Superior temporal gyrus (tissue), 1 donor: ENCODE results near the gene NRXN3.

ENCODE experiments used
- DNase-seq: peaks from one replicate; pipeline ENCODE4 v3.0.0-alpha.2; 2016; ENCODE audit errors: extremely low spot score

Gene NRXN3

DNA sequence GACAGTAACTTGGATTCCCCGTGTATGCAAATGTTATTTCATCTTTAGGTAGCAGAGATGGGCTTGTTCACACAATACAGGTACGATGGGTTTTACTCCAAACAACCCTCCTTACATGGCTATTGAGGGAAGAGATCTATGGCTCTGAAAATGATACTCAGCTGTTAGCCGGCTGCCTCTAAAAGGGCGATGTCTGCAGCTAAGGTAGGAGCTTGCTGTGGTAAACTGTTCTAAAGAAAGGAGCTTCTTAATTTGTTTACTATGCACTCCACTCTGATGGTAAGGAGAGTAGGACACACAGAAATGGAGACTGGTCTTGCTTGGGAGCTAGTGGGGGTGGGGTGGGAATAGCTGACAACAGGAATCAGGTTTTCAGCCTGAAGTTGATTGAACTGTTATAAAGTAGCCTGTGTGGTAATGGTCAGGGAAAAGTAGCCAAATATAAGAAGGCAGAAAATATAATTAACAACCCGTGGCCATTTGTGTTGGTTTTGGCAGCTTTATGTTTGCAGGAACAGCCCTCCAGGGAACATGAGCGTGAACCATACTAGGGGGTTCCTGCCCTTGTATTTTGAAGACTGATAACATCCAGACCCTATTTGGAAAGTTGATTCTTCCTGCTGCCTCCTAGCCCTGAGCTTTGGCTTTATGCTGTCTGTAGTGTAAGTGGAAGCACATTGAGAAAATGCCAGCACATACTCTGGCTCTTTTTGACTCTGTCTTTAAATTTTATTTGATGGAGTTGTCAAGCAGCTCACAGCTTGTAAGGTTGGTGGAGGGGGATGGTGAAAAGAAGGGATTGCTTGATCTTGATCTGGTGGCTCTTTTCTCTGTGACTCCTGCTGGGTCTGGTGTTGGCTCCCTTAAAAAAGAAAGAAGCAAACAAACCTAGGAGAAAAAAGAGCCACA lies 1111.3 kb downstream of the NRXN3 start:
- DNase-seq = no peak

DNA sequence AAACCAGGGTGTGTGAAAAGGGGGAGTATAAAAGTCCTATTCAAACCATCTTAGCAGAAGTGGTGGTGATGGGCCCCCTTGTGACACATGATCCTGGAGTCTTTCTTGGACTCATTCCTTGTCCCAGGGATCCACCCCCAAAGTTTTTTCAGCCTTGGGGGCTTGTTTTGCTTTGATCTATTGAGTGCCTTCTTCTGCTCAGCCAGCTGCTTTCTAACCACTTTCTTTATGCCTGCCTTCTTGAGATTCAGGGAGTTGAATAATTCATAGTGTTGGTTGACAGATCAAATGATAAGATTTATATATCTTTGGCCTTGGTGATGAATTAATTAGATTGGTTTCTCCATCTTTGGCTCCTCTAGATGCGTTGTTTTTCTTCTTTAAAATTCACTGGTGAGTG lies 1114.4 kb downstream of the NRXN3 start:
- DNase-seq = no peak

DNA sequence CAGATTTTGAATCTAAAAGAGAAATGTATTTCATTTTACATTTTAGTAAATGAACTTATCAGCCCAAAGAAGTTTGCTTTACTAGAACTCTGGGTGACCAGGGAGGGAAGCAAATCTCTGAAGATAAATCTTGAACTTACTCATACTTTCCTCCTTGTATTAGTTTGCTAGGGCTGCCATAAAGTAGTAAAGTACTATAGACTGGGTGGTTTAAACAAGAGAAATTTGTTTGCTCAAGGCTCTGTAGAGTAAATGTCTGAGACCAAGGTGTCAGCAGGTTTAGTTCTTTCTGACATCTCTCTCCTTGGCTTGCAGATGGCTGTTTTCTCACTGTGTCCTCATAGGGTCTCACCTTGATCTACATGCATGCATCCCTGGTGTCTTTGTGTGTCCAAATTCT lies 1115.1 kb downstream of the NRXN3 start:
- DNase-seq = no peak

DNA sequence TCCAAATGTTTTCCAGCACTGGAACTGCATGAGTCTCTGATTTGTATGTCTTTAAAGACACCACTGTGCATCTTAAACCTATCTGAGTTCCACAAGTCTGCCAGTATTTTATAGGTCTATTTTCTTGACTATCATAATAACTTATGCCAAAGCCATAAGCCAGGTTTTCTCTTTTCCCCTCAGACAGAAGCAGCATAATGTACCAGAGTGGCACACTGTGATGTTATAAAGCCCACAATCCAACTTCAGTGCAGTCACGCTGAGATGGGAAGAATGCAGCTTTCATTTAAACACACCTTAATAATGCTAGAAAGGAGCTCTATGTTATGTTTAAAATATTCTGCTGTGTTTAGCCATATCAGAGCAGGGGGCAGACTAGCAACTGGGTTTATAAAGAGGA lies 1117.8 kb downstream of the NRXN3 start:
- no peak for DNase-seq

DNA sequence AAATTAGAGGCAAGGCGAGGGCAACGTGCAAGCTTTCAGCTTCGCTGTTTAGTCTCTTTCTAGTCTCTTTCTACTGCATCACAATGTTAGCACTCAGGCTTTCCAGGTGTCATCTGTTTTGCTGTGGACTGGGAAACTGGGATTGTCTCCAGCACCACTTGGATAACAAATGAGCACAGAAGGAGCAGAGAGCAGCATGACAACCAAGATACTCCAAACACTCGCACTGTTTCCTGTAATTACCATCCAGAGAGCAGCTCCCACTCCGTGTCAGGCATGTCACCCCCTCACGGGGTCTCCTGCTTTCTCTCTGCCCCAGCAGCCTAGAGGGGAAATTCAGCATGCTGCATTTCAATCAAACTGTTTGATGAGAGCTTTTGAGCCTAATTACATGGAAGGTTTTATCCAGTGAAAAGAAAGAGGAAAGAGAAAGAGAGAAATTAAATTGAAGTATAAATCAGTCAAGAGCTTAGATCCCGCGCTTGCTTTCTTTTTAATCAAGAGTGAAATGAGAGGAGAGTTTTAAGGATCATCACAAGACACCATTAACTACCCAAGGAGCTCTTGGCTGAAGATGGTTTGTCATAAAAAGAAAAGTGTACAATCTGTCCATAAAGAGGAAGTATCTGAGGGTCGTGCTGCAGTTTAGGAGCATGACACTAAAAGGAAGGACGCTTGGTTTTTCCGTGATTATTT lies 1123.5 kb downstream of the NRXN3 start:
- peak; percentile 46 for DNase-seq

DNA sequence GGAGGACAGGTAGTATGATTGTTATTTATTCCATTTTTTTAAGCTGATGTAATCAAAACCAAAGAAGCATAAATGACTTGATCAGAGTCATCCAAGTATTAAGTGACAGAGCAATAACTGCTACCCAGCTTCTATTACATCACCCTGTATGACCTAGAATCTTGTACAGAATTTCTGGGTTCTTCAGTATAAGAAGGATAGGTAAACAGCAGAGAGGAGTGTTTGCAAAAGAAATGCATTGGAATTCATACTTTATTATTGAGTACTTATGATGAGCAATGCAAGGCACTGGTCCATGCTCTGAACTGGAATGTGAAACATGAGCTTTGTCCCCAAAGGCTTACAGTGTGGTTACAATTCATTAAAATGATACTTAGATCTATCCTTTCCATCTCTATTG lies 1124.3 kb downstream of the NRXN3 start:
- no peak for DNase-seq

DNA sequence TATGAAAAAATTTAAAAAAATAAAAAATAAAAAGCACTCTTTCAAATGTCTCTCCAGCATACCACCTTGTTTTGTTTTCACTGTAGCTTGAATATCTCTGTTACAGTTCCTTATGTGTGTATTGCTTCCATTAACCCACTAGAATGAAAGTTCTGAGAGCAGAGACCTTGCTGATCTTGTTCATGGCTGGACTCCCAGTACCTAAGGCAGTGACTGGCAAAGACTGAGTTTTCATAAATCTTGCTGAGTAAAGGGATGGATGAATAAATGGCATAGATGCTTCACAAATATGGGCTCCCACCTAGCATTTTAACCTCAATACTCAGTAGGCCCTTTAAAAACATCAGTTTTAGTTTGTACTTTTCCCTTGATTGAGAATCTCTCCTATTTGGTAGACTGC lies 1125.2 kb downstream of the NRXN3 start:
- DNase-seq = no peak

DNA sequence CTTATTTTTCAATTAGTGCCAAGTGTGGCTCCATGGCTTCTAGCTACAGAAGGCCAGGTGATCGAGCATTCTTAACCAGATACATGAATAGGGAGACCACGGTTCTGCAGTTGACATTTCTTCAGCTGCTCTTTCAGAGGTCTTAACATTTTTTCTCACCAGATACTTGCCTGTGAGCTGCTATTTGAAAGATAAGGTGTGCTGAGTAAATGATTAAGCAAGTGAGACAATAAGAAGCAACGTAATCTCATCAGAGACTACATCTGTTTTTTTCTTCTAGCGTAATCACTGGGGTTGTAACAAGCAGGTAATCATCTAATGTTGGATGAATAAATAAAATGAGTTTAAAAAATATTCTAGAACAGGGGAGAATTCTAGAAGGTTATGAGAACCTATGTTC lies 1128.2 kb downstream of the NRXN3 start:
- no peak for DNase-seq

DNA sequence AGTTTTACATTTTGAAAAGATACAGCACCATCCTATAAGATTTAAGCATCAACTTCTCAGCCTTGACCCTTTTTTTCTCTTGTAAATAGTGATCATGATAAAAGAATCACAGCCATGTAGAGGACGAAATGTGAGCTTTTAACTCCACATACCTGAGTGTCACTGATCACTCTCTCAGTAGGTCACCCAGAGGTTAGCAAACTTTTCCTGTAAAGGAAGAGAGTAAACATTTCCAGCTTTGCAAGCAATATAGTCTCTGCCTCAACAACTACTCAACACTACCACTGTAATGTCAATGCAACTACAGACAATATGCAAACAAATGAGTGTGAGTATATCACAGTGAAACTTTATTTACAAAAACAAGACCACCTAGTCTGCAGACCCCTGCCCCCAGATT lies 1129.0 kb downstream of the NRXN3 start:
- no peak for DNase-seq

DNA sequence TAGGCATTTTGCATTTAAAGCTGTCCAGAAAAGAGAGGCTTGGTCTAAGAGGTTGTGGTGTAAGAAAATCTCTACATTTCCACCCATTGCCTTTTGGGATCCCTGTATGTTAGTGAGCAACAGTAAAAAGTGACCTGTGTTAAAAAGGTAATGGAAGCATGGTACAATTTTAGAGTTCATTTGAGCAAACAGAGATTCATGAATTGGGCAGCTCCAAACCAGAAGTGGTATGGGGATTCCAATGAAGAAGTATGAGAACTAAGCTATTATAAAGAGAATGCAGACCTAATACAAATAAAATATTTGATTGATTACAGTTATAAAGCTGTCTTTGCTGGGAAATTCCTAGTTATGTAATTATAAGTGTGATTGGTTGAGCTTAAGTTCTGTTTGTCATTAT lies 1134.1 kb downstream of the NRXN3 start:
- DNase-seq = no peak

DNA sequence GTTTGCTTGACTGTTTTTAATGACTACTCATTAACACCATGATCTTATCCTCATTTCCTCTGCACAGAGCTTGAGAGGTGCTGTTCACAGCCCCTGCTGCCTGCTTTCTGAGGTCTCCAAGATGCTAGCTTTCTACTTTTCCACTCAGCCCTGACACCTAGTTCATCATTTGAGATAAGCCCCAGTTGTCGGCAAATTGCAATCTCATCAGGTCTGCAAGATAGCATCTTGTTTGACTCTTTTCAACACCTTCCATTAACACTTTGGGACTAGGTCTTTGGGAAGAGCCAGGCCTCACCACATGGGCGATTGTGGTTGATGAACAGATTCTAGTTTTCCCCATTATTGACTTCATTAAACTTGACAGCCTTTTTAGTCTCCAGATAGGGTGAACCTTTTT lies 1136.4 kb downstream of the NRXN3 start:
- no peak for DNase-seq

DNA sequence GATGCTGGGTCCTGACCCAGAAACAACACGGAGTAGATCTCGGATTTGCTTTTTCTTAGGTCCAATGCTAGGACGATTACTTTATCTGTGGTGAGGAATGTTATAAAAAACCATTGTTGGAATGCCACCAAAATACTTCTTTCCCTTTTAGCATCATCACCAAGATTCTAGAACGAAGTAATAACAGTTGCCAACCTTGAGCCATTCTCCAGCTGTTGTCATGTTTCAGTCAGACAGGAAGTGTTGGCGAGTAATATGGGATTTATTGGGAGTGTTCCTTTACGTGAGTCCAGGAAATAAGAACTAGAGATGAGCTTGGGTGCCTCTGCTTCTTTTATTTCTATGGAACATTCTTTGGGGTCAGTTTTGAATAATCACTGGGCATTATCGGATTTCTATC lies 1148.2 kb downstream of the NRXN3 start:
- no peak for DNase-seq

DNA sequence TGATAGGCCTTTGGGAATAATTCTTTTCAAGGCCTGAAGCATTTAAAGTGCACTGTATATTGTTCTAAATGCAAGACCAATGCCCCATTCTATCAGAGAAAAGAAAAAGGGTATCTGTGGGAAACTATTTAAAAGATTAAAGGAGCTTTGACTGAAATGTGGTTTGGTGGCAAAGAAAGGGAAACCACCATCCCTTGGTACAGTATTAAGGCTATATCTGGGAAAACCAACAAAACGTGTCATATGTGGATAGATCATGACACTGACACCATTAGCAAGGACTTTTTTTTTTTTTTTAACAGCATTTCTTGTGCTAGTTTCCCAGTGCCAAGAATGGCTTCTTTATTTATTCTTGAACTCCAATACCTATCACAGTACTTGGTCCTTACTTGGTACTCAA lies 1150.4 kb downstream of the NRXN3 start:
- DNase-seq = no peak

DNA sequence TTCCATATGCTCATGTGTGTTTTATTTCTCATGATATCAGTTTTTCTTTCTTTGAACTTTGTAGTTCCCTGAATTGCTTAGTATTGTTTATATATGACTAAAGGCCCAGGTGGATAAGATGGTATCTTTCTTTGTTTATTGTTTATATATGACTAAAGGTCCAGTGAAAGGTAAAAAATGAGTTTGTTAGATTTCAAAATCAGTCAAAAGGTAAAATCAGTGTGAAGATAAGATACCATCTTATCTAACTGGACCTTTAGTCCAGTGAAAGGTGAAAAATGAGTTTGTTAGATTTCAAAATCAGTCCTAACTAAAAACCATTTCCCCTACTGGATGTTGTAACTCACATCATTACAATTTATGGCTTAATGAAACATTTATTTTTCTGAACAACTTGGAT lies 1150.9 kb downstream of the NRXN3 start:
- no peak for DNase-seq

DNA sequence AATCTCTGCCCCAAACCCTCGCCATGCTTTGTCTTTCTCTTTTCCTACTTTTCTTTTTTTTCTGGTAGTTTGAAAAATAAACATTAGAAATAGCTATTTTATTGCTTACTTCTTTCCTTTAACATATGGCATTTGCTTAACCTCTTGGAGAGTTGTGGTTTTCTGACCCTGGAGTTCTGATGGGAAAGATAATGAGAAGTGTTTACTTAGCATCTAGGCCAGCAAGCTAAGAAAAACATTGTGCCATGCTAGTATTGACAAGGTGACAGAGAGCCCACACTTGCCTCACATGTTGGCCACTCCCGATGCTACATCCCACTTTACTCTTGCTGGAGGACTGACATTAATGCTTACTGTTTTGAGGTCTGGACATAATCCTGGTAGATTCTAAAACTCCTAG lies 1154.9 kb downstream of the NRXN3 start:
- no peak for DNase-seq

DNA sequence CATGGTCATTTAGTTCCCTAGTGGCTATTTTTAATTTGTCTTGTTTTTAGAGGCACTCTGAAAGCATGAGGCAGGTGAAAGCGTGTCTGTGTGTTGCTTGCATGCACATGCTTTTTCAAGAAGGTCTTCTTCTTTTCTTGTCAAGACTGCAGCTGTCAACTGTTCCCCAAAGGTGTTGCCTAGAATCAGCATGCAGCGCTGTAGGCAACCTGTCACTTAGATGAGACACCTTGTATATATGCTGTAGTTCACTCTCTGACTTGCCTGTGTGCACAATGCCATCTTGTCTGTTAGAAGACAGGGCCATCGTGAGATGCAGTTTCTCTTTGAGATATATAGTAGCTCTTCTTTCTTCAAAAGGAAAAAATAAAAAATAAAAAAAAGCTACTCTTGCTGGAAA lies 1155.4 kb downstream of the NRXN3 start:
- no peak for DNase-seq

DNA sequence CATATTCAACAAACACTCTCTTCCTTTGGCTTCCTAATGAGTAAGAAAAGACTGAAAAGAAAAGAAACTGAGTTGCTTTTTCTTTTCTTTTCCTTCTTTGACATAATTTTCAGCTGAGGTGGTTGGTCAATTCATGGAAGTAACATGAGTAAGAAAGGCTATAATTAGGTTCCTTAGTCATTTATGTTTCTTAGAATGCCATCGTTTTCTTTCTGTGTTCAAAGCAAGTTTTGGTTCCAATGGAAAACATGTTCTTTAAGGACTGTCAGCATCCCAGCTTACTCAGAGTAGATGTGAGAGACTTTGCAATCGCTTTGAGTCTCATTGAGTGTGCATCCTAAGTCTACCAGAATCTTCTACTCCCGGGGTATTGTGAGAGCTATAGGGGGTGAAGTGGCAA lies 1158.7 kb downstream of the NRXN3 start:
- DNase-seq = no peak

DNA sequence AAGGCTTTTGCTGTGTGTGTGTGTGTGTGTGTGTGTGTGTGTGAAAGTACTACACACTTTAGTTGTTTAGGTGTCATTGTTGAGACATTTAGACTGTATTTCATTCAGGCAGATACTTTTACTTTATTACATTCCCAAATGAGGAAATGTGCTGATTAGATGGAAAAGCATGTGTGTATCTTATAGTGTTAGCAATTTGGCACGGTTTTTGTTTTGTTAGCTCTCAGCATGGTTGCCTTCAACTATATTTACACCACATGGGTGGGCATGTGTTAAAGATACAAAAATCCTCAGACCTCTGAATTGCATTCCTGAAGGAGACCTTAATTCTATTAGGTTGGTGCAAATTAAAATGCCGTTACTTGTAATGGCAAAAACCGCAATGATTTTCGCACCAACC lies 1161.7 kb downstream of the NRXN3 start:
- no peak for DNase-seq

DNA sequence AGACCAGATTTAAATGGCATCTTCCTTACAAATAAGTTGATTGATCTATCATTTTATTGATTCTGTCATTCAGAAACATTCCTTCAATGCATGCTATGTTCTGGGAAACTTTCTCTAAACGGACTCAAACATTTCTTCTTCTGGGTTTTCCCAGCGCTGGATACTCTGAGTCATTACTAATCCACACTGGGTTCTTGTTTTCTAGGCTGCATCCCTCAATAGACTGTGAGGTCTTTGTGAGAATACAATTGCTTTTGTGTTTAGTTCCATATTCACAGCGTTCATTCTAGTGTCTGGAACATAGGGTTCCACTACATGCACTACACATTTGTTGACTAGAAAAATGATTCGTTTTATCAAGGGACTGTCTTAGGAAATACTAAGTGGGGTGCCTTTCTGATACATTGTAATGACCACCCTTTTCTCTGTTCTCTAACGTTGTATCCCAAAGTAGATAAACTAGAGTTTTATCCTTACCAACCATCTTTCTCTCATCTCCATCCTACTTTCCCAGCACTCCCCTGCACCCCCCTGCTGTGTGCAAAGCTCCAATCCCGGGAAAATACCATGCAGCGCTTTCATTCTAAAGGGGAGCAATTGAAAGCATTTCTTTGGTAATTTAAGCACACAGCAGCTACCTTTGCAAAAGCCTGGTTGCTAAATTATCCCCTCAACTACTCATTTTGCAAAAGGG lies 1162.5 kb downstream of the NRXN3 start:
- DNase-seq = peak; percentile 96

DNA sequence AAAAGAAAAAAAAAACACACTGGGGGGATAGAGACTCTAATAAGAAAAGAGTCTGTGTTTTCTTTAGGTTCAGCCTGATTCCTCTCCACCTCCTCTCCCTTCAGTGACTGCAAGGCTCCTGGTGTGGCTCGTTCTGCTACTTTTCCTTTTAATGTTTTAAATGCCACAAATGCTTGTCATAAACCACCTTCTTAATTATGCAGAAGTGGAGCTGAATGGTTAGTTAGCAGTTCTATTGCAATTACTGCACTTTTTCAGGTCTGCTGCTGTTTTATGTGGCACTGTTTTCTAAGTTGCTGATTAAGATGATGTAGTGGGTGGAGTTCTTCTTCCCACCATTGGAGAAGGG lies 1163.0 kb downstream of the NRXN3 start:
- no peak for DNase-seq

DNA sequence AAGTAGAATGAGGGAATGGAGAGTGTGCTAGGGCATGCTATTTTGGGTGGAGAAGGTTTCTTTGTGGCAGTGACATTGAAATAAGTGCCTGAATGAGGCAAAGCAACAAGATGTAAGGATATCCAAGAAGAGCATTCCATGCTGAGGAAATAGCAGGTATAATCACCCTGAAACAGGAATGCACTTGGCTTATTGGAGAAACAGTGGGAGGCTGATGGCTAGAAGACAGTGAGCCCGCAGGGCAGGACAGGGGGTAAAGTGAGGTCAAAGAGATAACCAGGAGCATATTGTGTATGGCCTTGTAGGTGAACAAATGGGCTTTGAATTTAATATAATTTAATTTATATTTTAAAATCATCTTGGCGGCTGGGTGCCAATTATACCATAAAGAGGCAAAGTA lies 1164.1 kb downstream of the NRXN3 start:
- DNase-seq = no peak

DNA sequence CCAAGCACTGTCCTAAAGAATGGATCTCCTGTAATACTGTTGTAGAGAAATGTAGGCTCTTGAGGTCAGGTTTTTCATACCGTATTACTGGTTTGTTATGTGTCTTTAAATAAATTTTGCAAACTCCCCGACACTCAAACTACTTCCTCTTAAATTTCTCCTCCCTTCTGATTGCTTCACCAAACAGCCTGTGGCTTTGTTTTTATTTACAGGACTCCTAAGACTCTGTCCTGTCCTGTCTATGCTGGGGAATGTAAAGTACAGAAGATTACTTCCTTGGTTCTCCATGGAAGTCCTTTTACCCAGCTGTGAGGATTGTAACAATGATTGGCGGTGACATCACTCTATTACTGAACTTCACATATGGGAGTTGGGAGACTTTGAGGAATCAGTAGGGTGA lies 1167.6 kb downstream of the NRXN3 start:
- DNase-seq = no peak

DNA sequence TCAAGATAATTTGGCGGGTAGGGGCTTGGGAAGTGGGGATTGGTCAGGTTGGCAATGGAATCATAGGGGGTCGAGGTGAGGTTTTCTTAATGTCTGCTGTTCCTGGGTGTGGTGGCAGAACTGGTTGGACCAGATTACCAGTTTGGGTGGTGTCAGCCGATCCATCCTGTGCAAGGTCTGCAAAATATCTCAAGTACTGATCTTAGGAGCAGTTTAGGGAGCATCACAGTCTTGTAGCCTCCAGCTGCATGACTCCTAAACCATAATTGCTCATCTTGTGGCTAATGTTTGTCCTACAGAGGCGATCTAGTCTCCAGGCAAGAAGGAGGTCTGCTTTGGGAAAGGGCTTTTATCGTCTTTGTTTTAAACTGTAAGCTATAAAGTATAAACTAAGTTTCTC lies 1172.8 kb downstream of the NRXN3 start:
- no peak for DNase-seq
